HepG2 (cell line): ENCODE data around the gene LONP1. TPM values are rescaled to one million over a fixed set of nuclear protein-coding genes. Genes with fewer than 3 reads are reported as not detected.

Experiments used
- BRD4 ChIP-seq: sonication (generic); formaldehyde crosslinking; IDR thresholded peaks from 2 replicates; pipeline ENCODE4 v1.4.0; 2020; ENCODE audit warnings: missing genetic modification reagents
- EP300 ChIP-seq, 3 experiments: sonication (generic) in 1 of 3; formaldehyde crosslinking in 1 of 3; IDR thresholded peaks; 2 replicates each; pipeline versions ENCODE4 v1.5.1 to v1.6.1; 2011 to 2020; ENCODE audit warnings: low read depth in 2 of 3, low read length in 2 of 3, borderline replicate concordance in 1 of 3, improper control_type of control experiment in 1 of 3, mild to moderate bottlenecking in 1 of 3, missing genetic modification reagents in 1 of 3, moderate library complexity in 1 of 3
- GATA4 ChIP-seq: sonication (generic); IDR thresholded peaks from 2 replicates; pipeline ENCODE4 v1.6.1; 2016; ENCODE audit warnings: antibody characterized with exemption, low read depth, borderline replicate concordance
- HMG20A ChIP-seq: IDR thresholded peaks from 2 replicates; pipeline ENCODE4 v1.6.1; 2016; ENCODE audit warnings: borderline replicate concordance
- KDM5B ChIP-seq: sonication (generic); formaldehyde crosslinking; IDR thresholded peaks from 2 replicates; pipeline ENCODE4 v1.4.0; 2020; ENCODE audit warnings: missing genetic modification reagents, mild to moderate bottlenecking, borderline replicate concordance
- NAIF1 ChIP-seq: sonication (generic); formaldehyde crosslinking; IDR thresholded peaks from 2 replicates; pipeline ENCODE4 v1.5.0; 2020; ENCODE audit warnings: mild to moderate bottlenecking, missing genetic modification reagents, borderline replicate concordance
- NCOR1 ChIP-seq: fragments of 200-600 bp; sonication (generic); IDR thresholded peaks from 2 replicates; pipeline ENCODE4 v1.7.0; 2017; ENCODE audit warnings: antibody characterized with exemption, low read length, borderline replicate concordance
- NR1H2 ChIP-seq: sonication (generic); formaldehyde crosslinking; IDR thresholded peaks from 2 replicates; pipeline ENCODE4 v1.8.1; 2022; ENCODE audit warnings: low read depth, missing genetic modification reagents, borderline replicate concordance
- PPARG ChIP-seq: conservative IDR thresholded peaks from 2 replicates; pipeline ENCODE4 v1.6.1; 2016; ENCODE audit warnings: missing biosample characterization, missing genetic modification reagents
- RBAK ChIP-seq: sonication (generic); formaldehyde crosslinking; IDR thresholded peaks from 2 replicates; pipeline ENCODE4 v1.5.1; 2020; ENCODE audit warnings: mild to moderate bottlenecking, missing genetic modification reagents
- RORA ChIP-seq: sonication (generic); formaldehyde crosslinking; IDR thresholded peaks from 2 replicates; pipeline ENCODE4 v1.5.0; 2020; ENCODE audit warnings: mild to moderate bottlenecking, missing genetic modification reagents, moderate library complexity
- SIN3A ChIP-seq: IDR thresholded peaks from 2 replicates; pipeline ENCODE4 v1.6.1; 2011; ENCODE audit warnings: low read depth, mild to moderate bottlenecking, control low read depth, low read length, borderline replicate concordance
- SKI ChIP-seq: fragments of 450-650 bp; IDR thresholded peaks from one replicate; pipeline ENCODE4 v1.6.1; 2018; ENCODE audit warnings: mild to moderate bottlenecking; ENCODE audit not compliant: partially characterized antibody
- SP140L ChIP-seq: sonication (generic); formaldehyde crosslinking; IDR thresholded peaks from 2 replicates; pipeline ENCODE4 v1.4.0; 2020; ENCODE audit warnings: missing genetic modification reagents, borderline replicate concordance
- YEATS2 ChIP-seq: sonication (generic); formaldehyde crosslinking; IDR thresholded peaks from 2 replicates; pipeline ENCODE4 v1.4.0; 2020; ENCODE audit warnings: missing genetic modification reagents, borderline replicate concordance
- ZBTB7B ChIP-seq: sonication (generic); formaldehyde crosslinking; IDR thresholded peaks from 2 replicates; pipeline ENCODE4 v1.4.0; 2020; ENCODE audit warnings: missing genetic modification reagents
- ZC3H13 ChIP-seq: sonication (generic); formaldehyde crosslinking; IDR thresholded peaks from 2 replicates; pipeline ENCODE4 v1.8.1; 2023; ENCODE audit warnings: mild to moderate bottlenecking, missing genetic modification reagents, moderate library complexity
- ZFP36L1 ChIP-seq: sonication (generic); formaldehyde crosslinking; IDR thresholded peaks from 2 replicates; pipeline ENCODE4 v1.8.0; 2022; ENCODE audit warnings: mild to moderate bottlenecking, missing genetic modification reagents, moderate library complexity
- ZKSCAN5 ChIP-seq: sonication (generic); formaldehyde crosslinking; IDR thresholded peaks from 2 replicates; pipeline ENCODE4 v1.5.1; 2020; ENCODE audit warnings: mild to moderate bottlenecking, missing genetic modification reagents
- ZNF549 ChIP-seq: sonication (generic); formaldehyde crosslinking; IDR thresholded peaks from 2 replicates; pipeline ENCODE4 v1.5.0; 2020; ENCODE audit warnings: missing genetic modification reagents
- ZNF577 ChIP-seq: sonication (generic); formaldehyde crosslinking; IDR thresholded peaks from 2 replicates; pipeline ENCODE4 v1.4.0; 2020; ENCODE audit warnings: mild to moderate bottlenecking, low read depth, missing genetic modification reagents, borderline replicate concordance
- ZNF768 ChIP-seq: sonication (generic); formaldehyde crosslinking; IDR thresholded peaks from 2 replicates; pipeline ENCODE4 v1.4.0; 2020; ENCODE audit warnings: missing genetic modification reagents
- ZNF773 ChIP-seq: sonication (generic); formaldehyde crosslinking; IDR thresholded peaks from 2 replicates; pipeline ENCODE4 v1.4.0; 2020; ENCODE audit warnings: missing genetic modification reagents, borderline replicate concordance
- ZNF790 ChIP-seq: sonication (generic); formaldehyde crosslinking; IDR thresholded peaks from 2 replicates; pipeline ENCODE4 v1.8.0; 2022; ENCODE audit warnings: missing genetic modification reagents, mild to moderate bottlenecking, borderline replicate concordance
- polyA plus RNA-seq, 8 experiments: library from polyadenylated mRNA; depleted of rRNA in 3 of 8; stranded (reverse) in 7 of 8; unstranded in 1 of 8; fragments of >200 nt; fragmentation: Illumina TruSeq in 4 of 8; extraction: Trizol in 4 of 8; gene quantifications; 2 replicates each; pipeline versions ENCODE4 v1.2.1 to v1.2.3, GENCODE V29; 2011 to 2016; ENCODE audit warnings: low read depth in 4 of 8, missing spikeins in 1 of 8, mixed read lengths in 1 of 8; ENCODE audit not compliant: insufficient read depth in 1 of 8
- total RNA-seq, 5 experiments: library from RNA; depleted of rRNA; stranded (reverse); fragments of >200 nt; fragmentation: Illumina TruSeq; extraction: Trizol; gene quantifications; 2 replicates each; pipeline ENCODE4 v1.2.3, GENCODE V29; 2016; ENCODE audit warnings: low read depth in 1 of 5
- TF ChIP-seq, protein P1 (sequence below): IDR thresholded peaks from 2 replicates; pipeline ENCODE4 v1.6.1; 2016
- TF ChIP-seq, protein P2 (sequence below): sonication (generic); formaldehyde crosslinking; IDR thresholded peaks from 2 replicates; pipeline ENCODE4; 2020; ENCODE audit warnings: missing genetic modification reagents, mild to moderate bottlenecking, borderline replicate concordance

LONP1 gene
- total and polyA plus RNA-seq, 2 of the 13 experiments (the other 11 are each of a cell fraction or from before 2014, with no cell fraction given) = 59.5 to 76.8 TPM

DNA sequence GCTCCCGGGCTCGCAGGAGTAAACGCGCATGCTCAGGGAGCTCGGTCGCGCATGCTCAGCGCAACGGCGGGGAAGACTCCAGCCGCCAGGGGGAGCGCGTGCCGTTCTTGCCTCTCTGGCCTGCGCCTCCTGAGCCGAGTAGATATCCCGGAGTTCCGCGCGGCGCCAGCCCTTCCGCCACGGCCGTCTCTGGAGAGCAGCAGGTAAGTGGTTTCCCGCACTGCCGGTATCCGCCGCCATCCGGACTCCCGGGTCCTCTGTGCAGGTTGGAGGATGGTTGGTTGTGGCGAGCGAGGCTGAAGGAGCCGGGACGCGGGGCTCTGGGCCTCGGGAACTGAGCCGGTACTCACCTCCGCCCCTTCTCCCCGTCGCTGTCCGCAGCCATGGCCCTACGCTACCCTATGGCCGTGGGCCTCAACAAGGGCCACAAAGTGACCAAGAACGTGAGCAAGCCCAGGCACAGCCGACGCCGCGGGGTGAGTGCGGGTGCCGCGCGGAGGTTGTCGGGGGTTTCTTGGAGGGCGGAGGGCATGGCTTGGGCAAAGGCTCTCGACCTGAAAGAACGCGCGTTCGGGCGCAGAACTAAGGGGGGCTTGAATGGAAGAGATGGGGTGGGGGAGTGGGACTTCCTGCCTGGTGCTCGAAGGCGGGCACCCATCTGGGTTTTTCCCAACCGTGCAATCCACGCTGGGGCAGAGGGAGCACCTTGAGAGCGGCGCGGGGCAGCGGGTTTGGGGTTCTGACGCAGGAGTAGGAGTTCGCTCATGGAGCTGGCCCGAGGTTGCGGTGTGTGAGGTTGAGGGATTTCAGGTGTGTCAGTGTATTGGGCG lies 29.6 kb downstream of the LONP1 start, which contains the start of gene RPL36 (continued):
- TF ChIP-seq, protein P1, sequence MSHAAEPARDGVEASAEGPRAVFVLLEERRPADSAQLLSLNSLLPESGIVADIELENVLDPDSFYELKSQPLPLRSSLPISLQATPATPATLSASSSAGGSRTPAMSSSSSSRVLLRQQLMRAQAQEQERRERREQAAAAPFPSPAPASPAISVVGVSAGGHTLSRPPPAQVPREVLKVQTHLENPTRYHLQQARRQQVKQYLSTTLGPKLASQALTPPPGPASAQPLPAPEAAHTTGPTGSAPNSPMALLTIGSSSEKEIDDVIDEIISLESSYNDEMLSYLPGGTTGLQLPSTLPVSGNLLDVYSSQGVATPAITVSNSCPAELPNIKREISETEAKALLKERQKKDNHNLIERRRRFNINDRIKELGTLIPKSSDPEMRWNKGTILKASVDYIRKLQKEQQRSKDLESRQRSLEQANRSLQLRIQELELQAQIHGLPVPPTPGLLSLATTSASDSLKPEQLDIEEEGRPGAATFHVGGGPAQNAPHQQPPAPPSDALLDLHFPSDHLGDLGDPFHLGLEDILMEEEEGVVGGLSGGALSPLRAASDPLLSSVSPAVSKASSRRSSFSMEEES (CRISPR knock-in tag) = no peak; the same call in 1 of the 2 replicates
- TF ChIP-seq ZNF790 (CRISPR knock-in tag) = peak; percentile 98; the same call in 1 of the 2 replicates
- TF ChIP-seq ZNF768 (CRISPR knock-in tag) = no peak; the same call in 1 of the 2 replicates
- TF ChIP-seq YEATS2 (CRISPR knock-in tag) = peak; percentile 100
- no peak for TF ChIP-seq SP140L
- TF ChIP-seq GATA4 = peak; percentile 84
- TF ChIP-seq ZNF549 = no peak
- TF ChIP-seq RORA (CRISPR knock-in tag) = no peak
- peak; percentile 71; the same call in 1 of the 2 replicates for TF ChIP-seq KDM5B
- TF ChIP-seq HMG20A (CRISPR knock-in tag) = peak; percentile 20; the same call in 1 of the 2 replicates
- TF ChIP-seq ZC3H13 (CRISPR knock-in tag) = peak; percentile 49; the same call in 1 of the 2 replicates
- TF ChIP-seq ZFP36L1 = no peak
- peak; percentile 41; the same call in 1 of the 2 replicates for TF ChIP-seq PPARG
- TF ChIP-seq ZBTB7B (CRISPR knock-in tag) = 0 out of 2 replicates have a peak, but pooled peaks have one; percentile 22
- TF ChIP-seq SIN3A = peak; percentile 71; the same call in 1 of the 2 replicates
- TF ChIP-seq NR1H2 (CRISPR knock-in tag) = peak; percentile 89; the same call in 1 of the 2 replicates
- no peak for TF ChIP-seq NAIF1 (CRISPR knock-in tag)
- TF ChIP-seq ZNF577 (CRISPR knock-in tag) = no peak
- TF ChIP-seq RBAK (CRISPR knock-in tag) = no peak
- no peak for TF ChIP-seq EP300 (IDR thresholded peaks at IDR 0.05; ENCODE audit: low read depth in 2 of 2, low read length in 2 of 2)
- no peak for TF ChIP-seq EP300 (CRISPR knock-in tag; IDR thresholded peaks at IDR 0.05; ENCODE audit: borderline replicate concordance)
- TF ChIP-seq, protein P2, sequence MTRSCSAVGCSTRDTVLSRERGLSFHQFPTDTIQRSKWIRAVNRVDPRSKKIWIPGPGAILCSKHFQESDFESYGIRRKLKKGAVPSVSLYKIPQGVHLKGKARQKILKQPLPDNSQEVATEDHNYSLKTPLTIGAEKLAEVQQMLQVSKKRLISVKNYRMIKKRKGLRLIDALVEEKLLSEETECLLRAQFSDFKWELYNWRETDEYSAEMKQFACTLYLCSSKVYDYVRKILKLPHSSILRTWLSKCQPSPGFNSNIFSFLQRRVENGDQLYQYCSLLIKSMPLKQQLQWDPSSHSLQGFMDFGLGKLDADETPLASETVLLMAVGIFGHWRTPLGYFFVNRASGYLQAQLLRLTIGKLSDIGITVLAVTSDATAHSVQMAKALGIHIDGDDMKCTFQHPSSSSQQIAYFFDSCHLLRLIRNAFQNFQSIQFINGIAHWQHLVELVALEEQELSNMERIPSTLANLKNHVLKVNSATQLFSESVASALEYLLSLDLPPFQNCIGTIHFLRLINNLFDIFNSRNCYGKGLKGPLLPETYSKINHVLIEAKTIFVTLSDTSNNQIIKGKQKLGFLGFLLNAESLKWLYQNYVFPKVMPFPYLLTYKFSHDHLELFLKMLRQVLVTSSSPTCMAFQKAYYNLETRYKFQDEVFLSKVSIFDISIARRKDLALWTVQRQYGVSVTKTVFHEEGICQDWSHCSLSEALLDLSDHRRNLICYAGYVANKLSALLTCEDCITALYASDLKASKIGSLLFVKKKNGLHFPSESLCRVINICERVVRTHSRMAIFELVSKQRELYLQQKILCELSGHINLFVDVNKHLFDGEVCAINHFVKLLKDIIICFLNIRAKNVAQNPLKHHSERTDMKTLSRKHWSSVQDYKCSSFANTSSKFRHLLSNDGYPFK (CRISPR knock-in tag) = peak; percentile 100
- TF ChIP-seq NCOR1 = no peak
- TF ChIP-seq SKI = no peak
- TF ChIP-seq ZNF773 (CRISPR knock-in tag) = 0 out of 2 replicates have a peak, but pooled peaks have one; percentile 64
- peak; percentile 15; the same call in 1 of the 2 replicates for TF ChIP-seq ZKSCAN5 (CRISPR knock-in tag)
- peak; percentile 92 for TF ChIP-seq BRD4 (CRISPR knock-in tag)
